Suprapubic skin (tissue), 4 donors: Measurements from ENCODE around the gene KLRC2.

Experiments used
- EP300 ChIP-seq: sonication (generic); formaldehyde crosslinking; IDR thresholded peaks from one replicate; pipeline ENCODE4 v1.6.1; 2017; ENCODE audit warnings: antibody characterized with exemption
- POLR2A ChIP-seq, 2 donors: fragments of 450-650 bp; IDR thresholded peaks; one replicate each; pipeline ENCODE4 v1.6.1; 2017; ENCODE audit warnings: antibody characterized with exemption in 2 of 2, mild to moderate bottlenecking in 2 of 2, moderate library complexity in 2 of 2
- POLR2AphosphoS5 ChIP-seq, 3 donors: sonication (generic); formaldehyde crosslinking; IDR thresholded peaks; one replicate each; pipeline ENCODE4 v1.6.1; 2017; ENCODE audit warnings: antibody characterized with exemption in 3 of 3
- TF ChIP-seq, protein P1 (sequence below), 2 donors: fragments of 200-600 bp in 1 of 2; fragments of 450-650 bp in 1 of 2; sonication (generic) in 1 of 2; IDR thresholded peaks; one replicate each; pipeline ENCODE4 v1.5.1; 2016 to 2019; ENCODE audit warnings: antibody characterized with exemption in 2 of 2, mild to moderate bottlenecking in 1 of 2, moderate library complexity in 1 of 2

DNA sequence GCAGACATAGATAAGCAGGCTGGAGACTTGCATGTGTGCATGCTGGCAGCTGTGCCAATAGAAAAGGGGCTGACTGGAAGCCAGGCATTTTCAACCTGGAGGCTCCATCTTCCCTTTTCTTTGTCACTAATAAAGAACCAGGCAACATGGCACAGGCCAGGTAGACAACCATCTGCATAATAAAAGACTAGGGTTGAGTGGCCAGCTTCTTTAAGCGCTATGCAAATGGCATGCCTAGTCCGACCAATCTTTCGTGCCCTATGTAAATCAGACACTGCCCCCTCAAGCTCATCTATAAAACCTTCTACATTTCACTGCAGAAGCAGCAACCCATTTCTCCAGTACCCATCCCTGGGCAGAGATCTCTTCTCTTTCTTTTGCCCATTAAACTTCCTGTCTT, 21.9 kb upstream of the KLRC2 start:
- TF ChIP-seq, protein P1, sequence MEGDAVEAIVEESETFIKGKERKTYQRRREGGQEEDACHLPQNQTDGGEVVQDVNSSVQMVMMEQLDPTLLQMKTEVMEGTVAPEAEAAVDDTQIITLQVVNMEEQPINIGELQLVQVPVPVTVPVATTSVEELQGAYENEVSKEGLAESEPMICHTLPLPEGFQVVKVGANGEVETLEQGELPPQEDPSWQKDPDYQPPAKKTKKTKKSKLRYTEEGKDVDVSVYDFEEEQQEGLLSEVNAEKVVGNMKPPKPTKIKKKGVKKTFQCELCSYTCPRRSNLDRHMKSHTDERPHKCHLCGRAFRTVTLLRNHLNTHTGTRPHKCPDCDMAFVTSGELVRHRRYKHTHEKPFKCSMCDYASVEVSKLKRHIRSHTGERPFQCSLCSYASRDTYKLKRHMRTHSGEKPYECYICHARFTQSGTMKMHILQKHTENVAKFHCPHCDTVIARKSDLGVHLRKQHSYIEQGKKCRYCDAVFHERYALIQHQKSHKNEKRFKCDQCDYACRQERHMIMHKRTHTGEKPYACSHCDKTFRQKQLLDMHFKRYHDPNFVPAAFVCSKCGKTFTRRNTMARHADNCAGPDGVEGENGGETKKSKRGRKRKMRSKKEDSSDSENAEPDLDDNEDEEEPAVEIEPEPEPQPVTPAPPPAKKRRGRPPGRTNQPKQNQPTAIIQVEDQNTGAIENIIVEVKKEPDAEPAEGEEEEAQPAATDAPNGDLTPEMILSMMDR (IDR thresholded peaks at IDR 0.05), result no peak
- no peak for TF ChIP-seq POLR2A (IDR thresholded peaks at IDR 0.05)
- no peak for TF ChIP-seq EP300
- TF ChIP-seq POLR2AphosphoS5 (IDR thresholded peaks at IDR 0.05), result no peak
